ENCODE results near the gene CLDN14. TPM values are rescaled to one million over a fixed set of nuclear protein-coding genes. Genes with fewer than 3 reads are reported as not detected.

The CLDN14 gene
- total RNA-seq, 2 experiments from 2014 or later: not detected

DNA sequence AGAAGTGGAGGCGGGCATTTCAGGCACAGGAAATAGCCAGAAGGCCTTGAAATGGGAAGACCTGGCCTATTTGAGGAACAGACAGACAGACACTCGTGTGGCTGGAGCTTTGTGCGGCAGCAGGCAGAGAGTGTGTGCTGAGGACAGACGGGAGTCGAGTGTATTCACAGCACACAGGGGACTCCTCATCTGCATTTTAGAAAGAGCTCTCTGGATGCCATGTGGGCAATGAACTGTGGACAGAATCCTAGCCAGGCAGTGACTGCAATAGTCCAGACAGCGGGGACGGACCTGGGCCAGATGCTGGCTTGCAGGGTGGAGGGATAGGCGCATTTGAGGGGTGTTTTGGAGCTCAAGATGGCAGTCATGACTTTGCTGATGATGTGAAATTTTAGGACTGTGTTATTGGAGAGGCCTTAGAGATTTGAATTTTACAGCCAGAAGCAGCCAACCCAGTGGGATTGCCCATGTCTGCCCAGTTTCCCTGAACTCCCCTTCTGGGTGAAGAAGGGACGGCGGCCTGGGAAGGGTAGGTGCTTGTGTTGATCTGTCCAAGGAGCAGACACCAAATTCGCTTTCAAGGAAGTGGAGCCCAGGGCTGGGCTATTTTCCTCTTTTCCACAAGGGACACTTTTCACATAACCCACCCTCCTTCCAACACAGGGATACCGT, 51.0 kb downstream of the CLDN14 start:
- H3K27ac ChIP-seq (ENCODE audit: low read depth in 1 of 2, low read length in 2 of 2): no peak overlapping the region
- Mint-ChIP-seq H3K36me3 (ENCODE audit: low read depth) (no peaks in the 10 kb centered on the region), H3K27me3 (peaks cover 26% of the 10 kb centered on the region), H3K4me3 (no peak overlapping the region), H3K27ac (no peak overlapping the region), H3K9me3 (no peaks in the 10 kb centered on the region), H3K4me1 (ENCODE audit: low read depth) (peaks cover 12% of the 10 kb centered on the region)
- ATAC-seq (ENCODE audit: poor library complexity) (no peak), DNase-seq (no peak)
- ChIA-PET POLR2A (no interaction called here), CTCF (no interaction called here)
- no peak for TF ChIP-seq CTCF (IDR thresholded peaks at IDR 0.05)
- no peak overlapping the region for H3K4me3 ChIP-seq (ENCODE audit: low read length)
- H3K27me3 ChIP-seq (ENCODE audit: control insufficient read depth in 1 of 2, insufficient read depth in 2 of 2, low read length in 2 of 2): no peaks in the 10 kb centered on the region
- H3K4me1 ChIP-seq (ENCODE audit: insufficient read depth, low read length): peaks cover 8% of the 10 kb centered on the region
- no peaks in the 10 kb centered on the region for H3K9me3 ChIP-seq (ENCODE audit: control insufficient read depth in 1 of 2, insufficient read depth in 1 of 2, low read length in 2 of 2)
- intact Hi-C loops (cut with DNase I, micrococcal nuclease): loop anchor here in 1 of 2 experiments (10.0 kb wide), 1 partner anchor 496 kb away; no protein-coding TSS in a partner anchor
- H3K36me3 ChIP-seq (ENCODE audit: insufficient read depth, low read length): no peaks in the 10 kb centered on the region

DNA sequence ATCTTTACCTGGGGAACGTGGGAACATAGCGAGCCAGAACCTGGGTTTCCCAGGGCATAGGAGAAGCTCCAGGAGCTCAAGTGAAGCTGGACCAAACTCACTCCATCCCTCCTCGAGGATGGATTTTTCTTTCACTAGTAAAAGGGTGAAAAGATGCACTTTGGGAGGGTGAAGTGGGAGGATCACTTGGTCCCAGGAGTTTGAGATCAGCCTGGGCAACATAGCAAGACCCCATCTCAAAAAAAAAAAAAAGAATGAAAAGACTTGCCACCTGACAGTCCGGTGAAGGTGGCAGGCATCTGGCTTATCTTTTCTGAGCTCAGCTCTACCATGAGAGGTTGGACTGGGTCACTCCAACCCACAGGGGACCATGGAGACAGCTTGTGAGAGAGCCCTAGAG, 52.4 kb downstream of the CLDN14 start:
- Mint-ChIP-seq H3K4me3 (no peak overlapping the region), H3K27me3 (peaks cover 20% of the 10 kb centered on the region), H3K36me3 (ENCODE audit: low read depth) (no peaks in the 10 kb centered on the region), H3K27ac (no peak overlapping the region), H3K9me3 (no peaks in the 10 kb centered on the region), H3K4me1 (ENCODE audit: low read depth) (peaks cover 12% of the 10 kb centered on the region)
- H3K4me3 ChIP-seq (ENCODE audit: low read length): no peak overlapping the region
- H3K27me3 ChIP-seq (ENCODE audit: control insufficient read depth in 1 of 2, insufficient read depth in 2 of 2, low read length in 2 of 2): no peaks in the 10 kb centered on the region
- no peaks in the 10 kb centered on the region for H3K36me3 ChIP-seq (ENCODE audit: insufficient read depth, low read length)
- intact Hi-C loops (cut with DNase I, micrococcal nuclease): loop anchor here in 1 of 2 experiments (10.0 kb wide), 1 partner anchor 497 kb away; no protein-coding TSS in a partner anchor
- ATAC-seq (ENCODE audit: poor library complexity) (no peak), DNase-seq (no peak)
- ChIA-PET POLR2A (no interaction called here), CTCF (no interaction called here)
- H3K27ac ChIP-seq (ENCODE audit: low read depth in 1 of 2, low read length in 2 of 2): no peak overlapping the region
- H3K4me1 ChIP-seq (ENCODE audit: insufficient read depth, low read length): peaks cover 8% of the 10 kb centered on the region
- no peak for TF ChIP-seq CTCF (IDR thresholded peaks at IDR 0.05)
- H3K9me3 ChIP-seq (ENCODE audit: control insufficient read depth in 1 of 2, insufficient read depth in 1 of 2, low read length in 2 of 2): no peaks in the 10 kb centered on the region

DNA sequence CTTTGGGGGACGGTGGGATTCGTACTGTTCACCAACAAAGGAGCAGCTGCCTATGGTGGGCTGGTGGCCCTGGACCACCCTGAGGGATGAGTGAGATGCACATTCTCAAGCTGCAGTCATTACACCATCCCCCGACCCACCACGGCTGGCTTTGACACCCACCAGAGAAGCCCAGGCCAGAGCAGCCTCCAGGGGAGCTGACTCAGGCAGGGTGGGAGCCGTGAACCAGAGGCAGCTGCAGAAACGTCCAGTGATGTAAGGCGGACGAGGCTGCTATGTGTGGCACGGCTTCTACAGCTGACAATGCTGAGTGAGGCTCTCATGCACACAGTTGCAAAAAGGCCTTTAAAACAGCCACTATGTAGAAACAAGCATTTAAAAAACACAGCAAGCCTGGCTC, 54.6 kb downstream of the CLDN14 start:
- H3K4me3 Mint-ChIP-seq: no peak overlapping the region
- Histone ChIP-seq H3K4me1 (ENCODE audit: insufficient read depth, low read length) (peaks cover 8% of the 10 kb centered on the region), H3K36me3 (ENCODE audit: insufficient read depth, low read length) (no peaks in the 10 kb centered on the region), H3K27me3 (ENCODE audit: control insufficient read depth in 1 of 2, insufficient read depth in 2 of 2, low read length in 2 of 2) (no peaks in the 10 kb centered on the region), H3K9me3 (ENCODE audit: control insufficient read depth in 1 of 2, insufficient read depth in 1 of 2, low read length in 2 of 2) (no peaks in the 10 kb centered on the region), H3K27ac (ENCODE audit: low read depth in 1 of 2, low read length in 2 of 2) (no peak overlapping the region), H3K4me3 (ENCODE audit: low read length) (no peak overlapping the region)
- H3K27ac Mint-ChIP-seq: no peak overlapping the region
- peaks cover 6% of the 10 kb centered on the region for H3K27me3 Mint-ChIP-seq
- H3K36me3 Mint-ChIP-seq (ENCODE audit: low read depth): no peaks in the 10 kb centered on the region
- ChIA-PET CTCF (no interaction called here), POLR2A (no interaction called here)
- ATAC-seq (ENCODE audit: poor library complexity): no peak
- peaks cover 7% of the 10 kb centered on the region for H3K4me1 Mint-ChIP-seq (ENCODE audit: low read depth)
- intact Hi-C loops (cut with DNase I, micrococcal nuclease): loop anchor here in 1 of 2 experiments (10.0 kb wide), 1 partner anchor 500 kb away; no protein-coding TSS in a partner anchor
- no peak for TF ChIP-seq CTCF (IDR thresholded peaks at IDR 0.05)
- no peaks in the 10 kb centered on the region for H3K9me3 Mint-ChIP-seq
- no peak for DNase-seq

Measured in CD4-positive, alpha-beta T cell (primary cell).